Fibroblast of peridontal ligament (primary cell): ENCODE measurements around the gene KDM5B.
A peak's percentile ranks its signal among the peaks of the same experiment; 100 is the strongest.
"Not testable (repeated sequence)": the region's sequence is repeated elsewhere in the genome, so short reads cannot be mapped to it uniquely, and the experiment has no call there.

Experiments used
- DNase-seq: peaks from one replicate; pipeline ENCODE4 v3.0.0-alpha.2; 2010; ENCODE audit errors: extremely low read depth

KDM5B gene

GRCh38 chr1:202807926-202808757 is at the start of gene KDM5B:
TSS of gene KDM5B (minus strand) at chr1:202808421. CDS start at chr1:202808305, 116 bp downstream.
- peak; percentile 68 for DNase-seq

- no peak for DNase-seq
These were observed 49.0 kb upstream of the KDM5B start for GRCh38 chr1:202857136-202857610.

- DNase-seq: no peak
These were observed 47.8 kb upstream of the KDM5B start for GRCh38 chr1:202856014-202856413.

- no peak for DNase-seq
These were observed 46.6 kb upstream of the KDM5B start for GRCh38 chr1:202854787-202855186.

GRCh38 chr1:202852163-202852904 is 44.1 kb upstream of the KDM5B start:
- DNase-seq: peak; percentile 46

- no peak for DNase-seq
These were observed 42.6 kb upstream of the KDM5B start for GRCh38 chr1:202850593-202851362.

GRCh38 chr1:202848191-202848542 is 39.9 kb upstream of the KDM5B start:
- DNase-seq: no peak

- no peak for DNase-seq
These were observed 36.7 kb upstream of the KDM5B start for GRCh38 chr1:202844935-202845334.

GRCh38 chr1:202844259-202844658 is 36.0 kb upstream of the KDM5B start:
- DNase-seq: no peak

GRCh38 chr1:202843081-202843480 is 34.9 kb upstream of the KDM5B start:
- DNase-seq: no peak

- DNase-seq: no peak
These were observed 29.6 kb upstream of the KDM5B start for GRCh38 chr1:202837746-202838262.

- no peak for DNase-seq
These were observed 28.6 kb upstream of the KDM5B start for GRCh38 chr1:202836623-202837403.

- DNase-seq: no peak
These were observed 27.4 kb upstream of the KDM5B start for GRCh38 chr1:202835548-202836072.

GRCh38 chr1:202834771-202835547 is 26.7 kb upstream of the KDM5B start:
- DNase-seq: no peak

- no peak for DNase-seq
These were observed 23.7 kb upstream of the KDM5B start for GRCh38 chr1:202831906-202832305.

- DNase-seq: not testable (repeated sequence)
These were observed 21.0 kb upstream of the KDM5B start for GRCh38 chr1:202829223-202829622.

- no peak for DNase-seq
These were observed 17.5 kb upstream of the KDM5B start for GRCh38 chr1:202825748-202826147.

- peak; percentile 58 for DNase-seq
These were observed 13.2 kb upstream of the KDM5B start for GRCh38 chr1:202821467-202821866.

- no peak for DNase-seq
These were observed 10.6 kb upstream of the KDM5B start for GRCh38 chr1:202818819-202819218.

- DNase-seq: no peak
These were observed 6.9 kb upstream of the KDM5B start for GRCh38 chr1:202815120-202815519.
